ENCODE data around the gene UBE2D2.

Gene UBE2D2

GRCh38 chr5:139660923-139661814 is 100.0 kb downstream of the UBE2D2 start:
- Histone ChIP-seq H3K9ac (ENCODE audit: low read depth, low read length) (peak overlapping the region; percentile 57), H3K27me3 (ENCODE audit: control insufficient read depth, insufficient read depth, low read length) (no peaks in the 10 kb centered on the region), H3K4me3 (ENCODE audit: low read length) (peak overlapping the region; percentile 59), H3K36me3 (ENCODE audit: insufficient read depth, low read length) (peaks cover 22% of the 10 kb centered on the region), H3K9me3 (replicated peaks; ENCODE audit: low read length) (no peaks in the 10 kb centered on the region), H3K4me1 (ENCODE audit: control insufficient read depth, insufficient read depth, low read length) (peaks cover 96% of the 10 kb centered on the region), H3K4me2 (ENCODE audit: low read length) (peak overlapping the region; percentile 75)

- H3K36me3 ChIP-seq (ENCODE audit: insufficient read depth, low read length), result peaks cover 19% of the 10 kb centered on the region
- H3K4me2 ChIP-seq (ENCODE audit: low read length), result peak overlapping the region; percentile 75
- no peaks in the 10 kb centered on the region for H3K27me3 ChIP-seq (ENCODE audit: control insufficient read depth, insufficient read depth, low read length)
- no peak overlapping the region for H3K4me3 ChIP-seq (ENCODE audit: low read length)
- no peaks in the 10 kb centered on the region for H3K9me3 ChIP-seq (replicated peaks; ENCODE audit: low read length)
- H3K4me1 ChIP-seq (ENCODE audit: control insufficient read depth, insufficient read depth, low read length), result peaks cover 99% of the 10 kb centered on the region
- H3K9ac ChIP-seq (ENCODE audit: low read depth, low read length), result no peak overlapping the region
Observed at GRCh38 chr5:139662617-139663016, 101.5 kb downstream of the UBE2D2 start.

GRCh38 chr5:139663207-139664085 is 102.3 kb downstream of the UBE2D2 start:
- peaks cover 19% of the 10 kb centered on the region for H3K36me3 ChIP-seq (ENCODE audit: insufficient read depth, low read length)
- H3K9ac ChIP-seq (ENCODE audit: low read depth, low read length), result no peak overlapping the region
- no peaks in the 10 kb centered on the region for H3K27me3 ChIP-seq (ENCODE audit: control insufficient read depth, insufficient read depth, low read length)
- peaks cover 99% of the 10 kb centered on the region for H3K4me1 ChIP-seq (ENCODE audit: control insufficient read depth, insufficient read depth, low read length)
- H3K4me2 ChIP-seq (ENCODE audit: low read length), result no peak overlapping the region
- no peak overlapping the region for H3K4me3 ChIP-seq (ENCODE audit: low read length)
- H3K9me3 ChIP-seq (replicated peaks; ENCODE audit: low read length), result no peaks in the 10 kb centered on the region

- Histone ChIP-seq H3K27me3 (ENCODE audit: control insufficient read depth, insufficient read depth, low read length) (no peaks in the 10 kb centered on the region), H3K36me3 (ENCODE audit: insufficient read depth, low read length) (peaks cover 19% of the 10 kb centered on the region), H3K4me3 (ENCODE audit: low read length) (no peak overlapping the region), H3K9ac (ENCODE audit: low read depth, low read length) (no peak overlapping the region), H3K9me3 (replicated peaks; ENCODE audit: low read length) (no peaks in the 10 kb centered on the region), H3K4me1 (ENCODE audit: control insufficient read depth, insufficient read depth, low read length) (peaks cover 99% of the 10 kb centered on the region), H3K4me2 (ENCODE audit: low read length) (peak overlapping the region; percentile 3)
Observed at GRCh38 chr5:139664086-139664693, 103.1 kb downstream of the UBE2D2 start.

GRCh38 chr5:139664727-139665351 is 103.7 kb downstream of the UBE2D2 start:
- Histone ChIP-seq H3K9ac (ENCODE audit: low read depth, low read length) (no peak overlapping the region), H3K4me2 (ENCODE audit: low read length) (peak overlapping the region; percentile 0), H3K36me3 (ENCODE audit: insufficient read depth, low read length) (peaks cover 22% of the 10 kb centered on the region), H3K27me3 (ENCODE audit: control insufficient read depth, insufficient read depth, low read length) (no peaks in the 10 kb centered on the region), H3K4me1 (ENCODE audit: control insufficient read depth, insufficient read depth, low read length) (peaks cover 99% of the 10 kb centered on the region), H3K9me3 (replicated peaks; ENCODE audit: low read length) (no peaks in the 10 kb centered on the region), H3K4me3 (ENCODE audit: low read length) (no peak overlapping the region)

- H3K4me2 ChIP-seq (ENCODE audit: low read length), result peak overlapping the region; percentile 89
- peaks cover 27% of the 10 kb centered on the region for H3K36me3 ChIP-seq (ENCODE audit: insufficient read depth, low read length)
- H3K4me1 ChIP-seq (ENCODE audit: control insufficient read depth, insufficient read depth, low read length), result peaks cover 99% of the 10 kb centered on the region
Observed at GRCh38 chr5:139665626-139666025, 104.5 kb downstream of the UBE2D2 start.

GRCh38 chr5:139666551-139666950 is 105.4 kb downstream of the UBE2D2 start:
- no peaks in the 10 kb centered on the region for H3K9me3 ChIP-seq (replicated peaks; ENCODE audit: low read length)
- H3K9ac ChIP-seq (ENCODE audit: low read depth, low read length), result peak overlapping the region; percentile 14
- peak overlapping the region; percentile 89 for H3K4me2 ChIP-seq (ENCODE audit: low read length)
- no peaks in the 10 kb centered on the region for H3K27me3 ChIP-seq (ENCODE audit: control insufficient read depth, insufficient read depth, low read length)
- H3K4me3 ChIP-seq (ENCODE audit: low read length), result peak overlapping the region; percentile 29
- H3K4me1 ChIP-seq (ENCODE audit: control insufficient read depth, insufficient read depth, low read length), result peaks cover 100% of the 10 kb centered on the region
- H3K36me3 ChIP-seq (ENCODE audit: insufficient read depth, low read length), result peaks cover 33% of the 10 kb centered on the region

More at GRCh38 chr5:139665626-139666025, 104.5 kb downstream of the UBE2D2 start:
- Histone ChIP-seq H3K9me3 (replicated peaks; ENCODE audit: low read length) (no peaks in the 10 kb centered on the region), H3K9ac (ENCODE audit: low read depth, low read length) (peak overlapping the region; percentile 14), H3K27me3 (ENCODE audit: control insufficient read depth, insufficient read depth, low read length) (no peaks in the 10 kb centered on the region), H3K4me3 (ENCODE audit: low read length) (no peak overlapping the region)

GRCh38 chr5:139667001-139667729 is 106.0 kb downstream of the UBE2D2 start:
- H3K9ac ChIP-seq (ENCODE audit: low read depth, low read length), result peak overlapping the region; percentile 78
- peak overlapping the region; percentile 89 for H3K4me2 ChIP-seq (ENCODE audit: low read length)
- H3K27me3 ChIP-seq (ENCODE audit: control insufficient read depth, insufficient read depth, low read length), result no peaks in the 10 kb centered on the region
- H3K9me3 ChIP-seq (replicated peaks; ENCODE audit: low read length), result no peaks in the 10 kb centered on the region
- peaks cover 31% of the 10 kb centered on the region for H3K36me3 ChIP-seq (ENCODE audit: insufficient read depth, low read length)
- H3K4me3 ChIP-seq (ENCODE audit: low read length), result peak overlapping the region; percentile 29
- H3K4me1 ChIP-seq (ENCODE audit: control insufficient read depth, insufficient read depth, low read length), result peaks cover 99% of the 10 kb centered on the region

GRCh38 chr5:139667730-139668063 is 106.6 kb downstream of the UBE2D2 start:
- H3K4me3 ChIP-seq (ENCODE audit: low read length), result peak overlapping the region; percentile 60
- peak overlapping the region; percentile 89 for H3K4me2 ChIP-seq (ENCODE audit: low read length)
- H3K4me1 ChIP-seq (ENCODE audit: control insufficient read depth, insufficient read depth, low read length), result peaks cover 99% of the 10 kb centered on the region
- H3K27me3 ChIP-seq (ENCODE audit: control insufficient read depth, insufficient read depth, low read length), result no peaks in the 10 kb centered on the region
- no peaks in the 10 kb centered on the region for H3K9me3 ChIP-seq (replicated peaks; ENCODE audit: low read length)
- peak overlapping the region; percentile 78 for H3K9ac ChIP-seq (ENCODE audit: low read depth, low read length)
- peaks cover 28% of the 10 kb centered on the region for H3K36me3 ChIP-seq (ENCODE audit: insufficient read depth, low read length)

- Histone ChIP-seq H3K4me3 (ENCODE audit: low read length) (peak overlapping the region; percentile 60), H3K9me3 (replicated peaks; ENCODE audit: low read length) (no peaks in the 10 kb centered on the region), H3K36me3 (ENCODE audit: insufficient read depth, low read length) (peaks cover 27% of the 10 kb centered on the region), H3K4me1 (ENCODE audit: control insufficient read depth, insufficient read depth, low read length) (peaks cover 95% of the 10 kb centered on the region), H3K27me3 (ENCODE audit: control insufficient read depth, insufficient read depth, low read length) (no peaks in the 10 kb centered on the region), H3K4me2 (ENCODE audit: low read length) (peak overlapping the region; percentile 89), H3K9ac (ENCODE audit: low read depth, low read length) (peak overlapping the region; percentile 78)
Observed at GRCh38 chr5:139668064-139668880, 107.1 kb downstream of the UBE2D2 start.
